ENCODE measurements around the gene SKA1.

DNA sequence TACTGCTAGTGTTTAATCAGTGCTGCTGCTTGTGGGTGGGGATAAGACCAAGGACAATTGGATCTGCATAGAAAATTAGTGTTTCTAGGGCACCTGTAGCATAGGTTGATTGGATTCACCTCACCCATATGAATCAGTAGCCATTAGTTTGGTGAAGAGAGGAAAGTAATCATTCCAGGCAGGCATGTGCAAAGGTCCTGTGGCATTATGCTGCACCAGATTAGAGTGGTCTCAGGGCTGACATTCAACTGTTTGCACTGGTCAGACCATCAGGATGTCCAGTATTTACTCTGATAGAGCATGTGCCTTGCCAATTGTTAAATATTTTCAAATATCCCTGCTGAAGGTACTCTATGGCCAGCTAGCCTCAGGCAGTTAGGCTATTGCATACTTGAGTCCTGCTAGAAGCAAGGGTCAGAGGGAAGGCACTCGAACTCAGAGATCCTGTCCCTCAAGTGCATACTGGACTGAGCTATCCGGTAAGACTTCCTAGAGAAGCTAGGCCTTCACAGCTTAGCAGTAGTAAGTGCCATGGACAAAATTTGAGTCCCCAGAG, 64.7 kb downstream of the SKA1 start:
- TF ChIP-seq, protein P1, sequence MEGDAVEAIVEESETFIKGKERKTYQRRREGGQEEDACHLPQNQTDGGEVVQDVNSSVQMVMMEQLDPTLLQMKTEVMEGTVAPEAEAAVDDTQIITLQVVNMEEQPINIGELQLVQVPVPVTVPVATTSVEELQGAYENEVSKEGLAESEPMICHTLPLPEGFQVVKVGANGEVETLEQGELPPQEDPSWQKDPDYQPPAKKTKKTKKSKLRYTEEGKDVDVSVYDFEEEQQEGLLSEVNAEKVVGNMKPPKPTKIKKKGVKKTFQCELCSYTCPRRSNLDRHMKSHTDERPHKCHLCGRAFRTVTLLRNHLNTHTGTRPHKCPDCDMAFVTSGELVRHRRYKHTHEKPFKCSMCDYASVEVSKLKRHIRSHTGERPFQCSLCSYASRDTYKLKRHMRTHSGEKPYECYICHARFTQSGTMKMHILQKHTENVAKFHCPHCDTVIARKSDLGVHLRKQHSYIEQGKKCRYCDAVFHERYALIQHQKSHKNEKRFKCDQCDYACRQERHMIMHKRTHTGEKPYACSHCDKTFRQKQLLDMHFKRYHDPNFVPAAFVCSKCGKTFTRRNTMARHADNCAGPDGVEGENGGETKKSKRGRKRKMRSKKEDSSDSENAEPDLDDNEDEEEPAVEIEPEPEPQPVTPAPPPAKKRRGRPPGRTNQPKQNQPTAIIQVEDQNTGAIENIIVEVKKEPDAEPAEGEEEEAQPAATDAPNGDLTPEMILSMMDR (IDR thresholded peaks at IDR 0.05): no peak
- TF ChIP-seq POLR2A (IDR thresholded peaks at IDR 0.05): no peak
